HuH-7 (cell line): ENCODE data around the gene PRKCH.

ENCODE experiments used
- DNase-seq: peaks from one replicate; pipeline ENCODE4 v3.0.0; 2011; ENCODE audit warnings: low spot score

Gene PRKCH

DNA sequence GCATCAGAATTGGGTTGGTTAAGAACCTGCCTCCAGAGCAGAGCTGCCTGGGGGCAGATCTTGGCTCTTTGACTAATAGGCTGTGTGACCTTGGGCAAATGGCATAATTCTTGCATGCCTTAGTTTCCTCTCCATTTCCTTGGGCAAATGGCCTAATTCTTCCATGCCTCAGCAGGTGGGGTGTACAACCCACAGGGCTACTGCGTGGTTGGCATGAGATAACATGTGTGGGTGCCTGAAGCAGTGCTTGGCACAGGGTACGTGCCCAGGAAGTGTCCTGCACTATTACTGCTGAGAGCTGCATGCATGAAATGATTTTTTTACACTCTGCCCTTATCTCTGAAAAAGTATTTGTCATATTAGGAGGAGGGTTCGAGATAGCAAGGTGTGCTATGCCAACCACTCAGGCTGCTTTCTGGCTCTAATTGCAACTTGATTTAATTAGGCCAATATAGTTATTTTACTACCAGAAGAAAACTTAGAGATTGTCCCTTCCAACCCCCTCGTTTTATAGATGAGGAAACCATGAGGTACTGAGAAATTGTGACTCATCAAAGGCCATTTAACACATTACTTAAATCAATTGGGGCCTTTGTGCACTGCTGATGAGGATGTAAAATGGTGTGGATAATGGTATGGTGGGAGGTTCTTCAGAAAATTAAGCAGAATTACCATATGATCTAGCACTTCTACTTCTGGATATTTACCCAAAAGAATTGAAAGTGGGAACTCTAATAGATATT is 212.3 kb downstream of the PRKCH start:
- no peak for DNase-seq

DNA sequence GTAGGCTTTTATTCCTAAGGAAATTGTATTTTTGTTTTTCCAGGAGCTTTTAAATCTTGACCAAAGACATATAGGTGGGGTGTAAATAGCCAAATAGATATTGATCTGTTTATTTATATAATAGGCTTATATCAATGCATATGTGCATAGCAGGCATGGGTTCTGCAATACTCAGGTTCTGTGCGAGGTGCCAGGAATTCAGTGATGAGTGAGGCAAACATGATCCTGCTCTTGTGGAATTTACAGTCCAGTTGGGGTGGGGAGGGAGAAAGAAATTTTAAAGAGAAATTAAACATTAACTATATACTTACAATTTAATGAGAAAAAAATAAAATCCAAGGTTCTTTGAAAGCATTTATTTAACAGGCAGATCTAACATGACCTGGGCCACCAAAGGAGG is 213.7 kb downstream of the PRKCH start:
- DNase-seq = no peak

DNA sequence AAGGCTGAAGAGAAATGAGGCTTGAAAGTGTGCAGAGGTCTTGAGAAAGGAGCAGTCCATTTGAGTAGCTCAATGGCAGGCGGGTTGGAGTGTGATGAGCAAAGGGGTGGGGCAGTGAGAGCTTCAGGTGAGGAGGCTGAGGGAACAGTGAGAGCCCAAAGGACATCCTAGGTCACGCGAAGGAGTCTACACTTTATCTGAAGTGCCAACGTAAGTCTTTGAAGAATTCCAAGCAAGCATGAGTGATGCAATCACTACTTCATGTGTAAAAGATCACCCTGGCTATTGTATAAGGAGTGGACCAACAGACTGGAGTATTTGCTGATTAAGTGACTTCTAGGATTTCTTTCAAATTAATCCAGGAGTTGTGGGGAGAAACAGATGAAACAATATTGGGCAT is 214.1 kb downstream of the PRKCH start:
- DNase-seq = no peak

DNA sequence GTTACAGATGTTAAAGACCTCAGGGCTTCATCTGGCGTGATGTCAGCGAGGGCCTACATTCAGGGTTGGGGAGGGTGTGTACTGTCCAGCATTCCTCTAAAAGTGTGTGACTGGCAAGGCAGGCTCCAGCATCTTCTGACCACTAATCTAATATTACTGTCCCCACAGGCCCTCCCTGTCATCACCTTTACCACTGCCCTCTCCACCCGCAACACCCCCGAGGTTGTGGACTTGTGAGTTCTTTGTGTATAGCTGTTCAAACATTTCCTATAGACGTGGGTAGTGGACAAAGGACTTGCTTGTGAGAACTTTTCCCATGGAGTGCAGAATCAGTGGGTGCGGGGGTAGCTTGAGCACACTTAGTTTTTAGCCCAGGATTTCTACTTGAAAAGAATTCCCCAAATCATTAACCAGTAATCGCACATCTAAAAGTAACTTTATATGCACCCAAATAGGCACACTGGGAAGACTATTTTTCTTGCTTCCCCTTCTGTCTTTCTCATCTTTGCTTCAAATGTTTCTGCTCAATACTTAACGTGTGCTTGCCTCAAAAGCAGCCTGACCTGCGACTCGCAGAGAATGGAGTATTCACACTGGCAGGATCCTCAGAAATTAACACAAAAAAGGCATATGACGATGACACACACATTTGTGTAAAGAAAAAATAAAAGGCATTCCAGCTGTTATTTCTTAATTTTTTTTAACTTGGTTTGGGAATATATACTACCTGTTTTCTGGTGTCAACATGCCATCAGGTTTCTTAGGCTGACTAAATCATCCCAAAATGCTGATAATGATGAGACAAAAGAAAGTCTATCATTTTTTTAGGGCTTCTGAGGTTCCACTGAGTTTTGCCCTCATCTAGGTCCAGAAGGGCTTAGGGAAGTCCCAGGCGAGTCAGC is 215.5 kb downstream of the PRKCH start:
- no peak for DNase-seq

DNA sequence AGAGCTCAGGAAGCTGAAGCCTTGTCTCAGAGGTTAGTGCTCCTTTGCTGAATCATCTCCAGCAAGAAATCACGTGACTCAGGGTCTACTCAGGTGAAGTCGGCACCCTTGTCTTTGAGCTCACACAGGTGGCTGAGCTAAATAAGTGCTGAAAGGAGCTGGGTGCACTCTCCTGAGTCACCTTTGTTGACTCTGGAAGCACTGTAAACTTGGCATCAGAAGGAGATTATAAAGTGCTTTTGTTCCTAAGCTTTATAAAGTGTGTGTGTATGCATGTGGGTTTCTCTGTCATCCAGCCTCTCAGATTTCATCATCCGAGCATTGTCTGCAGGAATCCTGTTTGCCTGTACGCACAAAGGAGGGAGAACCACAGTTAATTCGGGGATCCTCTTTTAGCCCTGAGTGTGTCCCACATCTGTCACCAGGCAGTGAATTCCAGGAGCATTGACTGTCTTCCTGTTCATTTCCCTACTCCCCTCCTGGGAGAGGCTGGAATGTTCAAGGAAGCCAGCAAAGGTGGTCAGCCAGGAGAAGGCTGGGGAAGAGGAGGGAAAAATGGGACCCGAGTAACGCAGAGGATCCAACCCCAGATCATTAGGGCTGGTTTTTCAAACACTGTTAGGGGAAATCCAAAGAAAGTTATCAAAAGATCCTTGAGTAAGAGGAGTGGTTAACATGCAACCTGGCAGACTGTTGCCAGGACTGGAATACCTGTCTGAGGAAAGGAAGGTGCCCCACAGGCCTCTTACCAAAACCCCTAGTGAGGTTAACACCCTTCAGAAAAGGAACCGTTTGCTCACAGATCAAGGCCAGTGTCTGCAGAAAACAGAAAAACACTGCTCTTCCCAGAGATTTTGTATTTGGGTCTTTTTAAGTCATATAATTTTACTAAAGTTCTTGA is 216.4 kb downstream of the PRKCH start:
- peak; percentile 46 for DNase-seq

DNA sequence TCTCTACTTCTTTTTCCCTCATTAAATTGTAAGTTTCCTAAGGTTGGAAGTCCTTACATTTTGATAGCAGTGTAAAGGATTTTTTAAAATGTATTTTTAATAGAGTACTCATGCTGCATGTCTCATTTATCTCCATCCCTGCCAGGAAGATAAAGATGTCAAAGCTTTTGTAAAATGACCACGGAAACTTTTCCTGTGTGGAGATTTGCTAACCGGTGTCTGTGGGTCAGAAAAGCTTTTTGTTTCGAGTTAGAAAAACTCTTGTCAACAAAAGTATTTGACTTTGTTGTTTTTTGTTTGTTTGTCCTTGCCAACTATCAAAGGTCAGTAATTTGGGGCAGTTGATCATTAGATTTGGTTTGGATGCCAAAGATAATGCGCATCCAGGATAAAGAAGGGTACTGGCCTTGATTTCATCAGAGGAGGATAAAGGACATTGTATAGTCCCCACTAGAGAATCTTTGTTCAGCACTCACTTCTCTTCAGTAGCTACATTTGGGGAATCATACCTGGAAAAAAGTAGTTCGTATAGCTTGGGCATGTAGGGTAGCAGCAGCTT is 217.2 kb downstream of the PRKCH start:
- no peak for DNase-seq

DNA sequence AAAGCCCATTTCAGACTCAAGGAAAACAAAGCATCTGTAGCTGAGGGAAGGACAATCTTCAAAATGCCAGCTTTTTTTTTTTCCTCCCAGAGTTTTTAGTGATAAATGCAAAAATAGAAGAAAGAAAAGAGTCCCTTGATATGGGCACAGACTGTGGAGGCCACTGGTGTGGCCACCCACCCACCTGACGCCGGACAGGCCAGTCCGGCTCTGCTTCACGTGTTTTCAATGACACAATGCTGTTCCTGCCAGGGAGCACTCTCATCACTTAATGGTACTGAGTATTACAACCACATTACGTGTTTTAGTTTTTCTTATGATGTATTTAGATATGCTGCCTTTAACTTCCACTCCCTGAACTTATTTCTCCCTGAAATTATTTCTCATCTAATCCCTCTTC is 218.3 kb downstream of the PRKCH start:
- DNase-seq = no peak

DNA sequence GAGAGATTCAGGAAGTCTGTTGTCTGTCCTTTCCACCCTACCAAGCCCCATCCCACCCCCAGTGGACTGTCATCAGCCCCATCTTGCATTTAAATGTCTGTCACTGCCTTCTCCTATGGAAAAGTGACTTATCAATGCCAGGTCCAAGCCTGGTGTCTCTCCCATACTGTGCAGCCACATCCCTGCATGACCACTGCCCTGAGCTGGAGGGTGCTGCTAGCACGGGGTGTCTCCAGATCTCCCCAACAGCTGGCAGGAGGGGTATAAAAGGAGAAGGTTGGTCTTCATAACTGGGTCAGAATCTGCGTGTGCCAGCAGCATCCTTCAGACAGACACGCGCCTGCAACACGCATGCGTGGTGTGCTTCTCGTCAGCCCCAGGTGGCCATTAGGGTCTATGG is 219.6 kb downstream of the PRKCH start:
- DNase-seq = no peak

DNA sequence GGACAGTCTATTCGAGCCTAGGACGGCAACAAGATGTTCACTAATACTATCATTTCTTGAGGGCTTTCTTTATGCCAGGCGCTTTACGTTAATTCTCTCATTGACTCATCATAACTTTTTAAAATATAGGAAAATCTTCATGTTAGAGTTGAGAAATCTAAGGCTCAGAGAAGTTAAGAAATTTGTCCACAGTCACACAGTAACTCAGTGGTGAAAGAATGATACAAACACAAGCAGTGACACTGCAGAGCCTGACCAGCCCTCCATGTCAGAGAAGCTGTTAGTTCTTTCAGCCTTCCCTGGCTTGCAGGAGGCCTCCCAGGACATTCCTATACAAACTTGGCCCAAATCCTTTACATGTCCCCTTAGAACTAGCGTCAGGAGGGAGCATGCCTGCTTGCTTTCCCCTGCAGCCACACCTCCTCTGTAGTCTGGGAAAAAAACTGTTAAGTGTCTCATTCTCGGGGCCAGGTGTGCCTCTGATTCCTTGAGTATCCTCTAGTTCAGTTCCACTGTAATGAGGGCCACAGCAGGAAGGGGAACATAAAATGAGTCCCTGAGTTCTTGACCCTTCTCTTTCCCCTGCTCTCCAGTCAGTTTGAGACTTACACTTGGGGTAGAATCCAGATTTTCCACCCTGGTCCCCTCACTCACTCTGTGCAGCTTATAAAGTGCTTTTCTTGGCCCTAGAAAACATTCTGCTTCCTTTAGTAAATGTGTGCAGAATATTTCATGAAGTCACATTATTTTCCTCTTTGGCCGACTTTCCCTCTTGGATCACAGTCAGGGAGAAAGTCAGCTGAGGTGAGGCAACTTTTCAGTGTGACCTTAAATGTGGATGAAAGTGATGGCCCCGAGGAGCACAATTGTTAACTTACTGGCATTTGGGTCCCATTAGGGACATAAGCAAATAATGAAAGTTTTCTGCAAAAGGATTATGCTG is 221.7 kb downstream of the PRKCH start:
- no peak for DNase-seq

DNA sequence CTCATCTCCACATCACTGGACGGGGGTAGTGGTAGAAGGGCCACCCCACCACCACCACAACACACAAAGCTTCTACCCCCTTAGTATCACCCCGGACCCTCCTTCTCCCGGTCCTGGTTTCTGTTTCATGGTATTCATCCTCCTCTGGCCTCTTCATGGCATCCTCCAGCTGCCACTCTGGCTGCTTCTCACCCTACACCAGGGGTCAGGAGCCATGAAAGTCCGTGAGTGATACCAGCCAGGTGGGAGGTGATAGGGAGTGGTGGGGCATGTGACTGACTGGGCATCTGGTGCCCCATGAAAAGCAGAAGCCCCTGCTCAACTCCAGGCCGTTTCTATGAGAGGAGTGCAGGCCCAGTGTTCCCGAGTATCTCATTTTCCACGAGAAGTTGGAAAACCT is 222.6 kb downstream of the PRKCH start:
- no peak for DNase-seq

DNA sequence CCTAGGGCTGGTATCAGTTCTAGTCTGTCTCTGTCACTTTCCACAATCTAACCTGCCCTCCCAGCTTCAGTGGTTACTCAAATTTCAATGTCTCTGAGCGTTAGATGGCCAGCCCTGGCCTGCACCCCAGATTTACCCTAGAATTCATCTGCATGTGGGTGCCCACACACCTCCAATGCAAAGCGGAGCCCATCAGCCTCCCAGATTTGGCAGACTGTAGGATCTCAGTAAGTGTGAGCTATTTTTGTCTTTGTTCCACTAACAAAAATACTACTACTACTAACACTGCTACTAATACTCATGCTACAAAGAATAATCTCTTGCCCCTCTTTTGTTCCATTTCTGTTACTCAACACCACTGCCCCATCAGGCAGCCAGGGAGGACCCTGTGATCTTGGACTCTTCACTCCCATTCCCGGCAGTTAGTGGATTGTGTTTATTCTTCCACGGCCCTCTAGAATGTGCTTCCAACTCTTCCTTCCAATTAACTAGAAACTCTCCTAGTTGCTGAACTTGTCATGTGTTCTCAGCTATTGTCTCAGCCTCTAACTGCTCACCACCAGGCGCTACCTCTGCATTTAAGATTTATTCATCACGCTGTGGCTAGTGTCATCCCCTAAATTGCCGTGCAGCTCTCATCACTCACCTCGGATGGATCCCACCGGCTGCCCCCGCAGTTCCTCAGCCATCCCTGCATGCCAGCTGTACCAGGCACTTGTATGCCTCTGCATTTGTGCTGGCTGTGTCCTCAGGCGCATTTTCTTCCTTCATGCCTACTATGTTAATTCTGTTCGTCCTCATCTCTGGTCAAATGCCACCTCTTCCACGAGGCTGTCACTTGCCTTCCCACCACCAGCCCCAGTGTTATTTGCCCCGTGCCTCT is 223.3 kb downstream of the PRKCH start:
- DNase-seq = no peak

DNA sequence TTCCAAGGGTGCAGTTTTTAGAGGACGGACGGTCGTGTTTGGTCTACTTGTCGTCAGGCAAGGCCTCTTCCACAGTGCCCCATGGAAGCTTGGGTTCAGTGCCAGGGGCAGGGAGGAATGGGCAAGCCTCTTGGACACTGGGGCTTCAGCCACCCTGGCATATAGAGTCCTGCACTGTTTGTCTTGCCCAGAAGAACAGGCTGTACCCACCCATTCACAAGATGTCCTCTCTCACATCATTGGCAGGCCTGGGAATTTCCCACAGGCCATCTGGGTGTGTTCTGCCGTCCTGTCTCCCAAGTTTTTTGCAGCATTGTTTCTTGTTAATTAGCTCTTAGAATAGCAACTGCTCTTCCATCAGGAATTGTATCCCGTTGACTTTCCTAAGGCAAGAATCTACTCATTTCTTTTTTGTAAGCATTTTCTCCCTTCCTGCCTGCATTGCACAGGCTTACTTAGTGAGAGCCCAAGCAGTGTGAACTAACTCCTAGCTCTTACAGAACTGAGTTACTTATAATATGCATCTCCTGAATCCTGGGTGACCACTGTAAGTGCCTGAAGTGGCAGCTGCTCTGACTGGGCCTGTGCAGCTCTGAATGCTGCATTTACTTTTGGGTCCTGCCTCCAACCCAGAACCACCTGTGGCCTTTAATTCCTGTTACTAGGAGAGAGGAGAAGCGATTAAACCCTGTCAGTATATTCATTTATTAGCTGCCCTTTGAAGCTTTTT is 224.5 kb downstream of the PRKCH start:
- no peak for DNase-seq

DNA sequence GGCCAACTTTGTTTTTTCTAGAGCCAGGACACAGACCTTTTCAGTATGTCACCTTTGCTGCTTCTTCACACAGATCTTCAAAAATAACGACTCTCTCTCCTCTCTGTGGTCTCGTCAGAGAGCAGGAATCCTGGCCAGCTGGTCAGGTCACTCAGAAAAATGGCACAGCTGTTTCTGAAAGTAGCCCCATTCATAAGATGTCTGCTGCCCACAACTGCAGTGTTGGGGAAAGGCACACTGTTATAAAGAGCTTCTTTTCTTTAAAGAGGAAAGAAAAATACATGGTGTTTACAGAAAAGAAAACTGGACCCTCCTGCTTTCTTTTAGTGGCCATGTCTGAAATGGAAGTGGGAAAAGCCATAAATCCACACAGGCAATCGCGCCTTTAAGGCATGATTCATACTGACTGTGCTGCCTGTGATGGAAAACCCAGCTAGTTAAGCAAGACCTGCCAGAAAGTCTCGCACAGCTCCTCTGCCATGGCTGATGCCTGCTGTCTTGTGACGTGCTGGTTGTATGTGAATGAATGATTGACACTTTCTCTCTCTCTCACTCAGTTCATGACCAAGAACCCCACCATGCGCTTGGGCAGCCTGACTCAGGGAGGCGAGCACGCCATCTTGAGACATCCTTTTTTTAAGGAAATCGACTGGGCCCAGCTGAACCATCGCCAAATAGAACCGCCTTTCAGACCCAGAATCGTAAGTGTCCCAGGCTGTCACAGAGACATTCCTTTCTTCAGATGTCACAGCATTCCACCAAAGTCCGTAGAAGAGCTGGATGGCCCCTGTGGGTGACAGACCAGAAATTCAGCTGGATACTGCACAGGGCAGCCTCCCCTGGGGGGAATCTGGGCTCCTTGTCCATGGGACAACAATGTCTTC is 226.0 kb downstream of the PRKCH start:
- DNase-seq = no peak

DNA sequence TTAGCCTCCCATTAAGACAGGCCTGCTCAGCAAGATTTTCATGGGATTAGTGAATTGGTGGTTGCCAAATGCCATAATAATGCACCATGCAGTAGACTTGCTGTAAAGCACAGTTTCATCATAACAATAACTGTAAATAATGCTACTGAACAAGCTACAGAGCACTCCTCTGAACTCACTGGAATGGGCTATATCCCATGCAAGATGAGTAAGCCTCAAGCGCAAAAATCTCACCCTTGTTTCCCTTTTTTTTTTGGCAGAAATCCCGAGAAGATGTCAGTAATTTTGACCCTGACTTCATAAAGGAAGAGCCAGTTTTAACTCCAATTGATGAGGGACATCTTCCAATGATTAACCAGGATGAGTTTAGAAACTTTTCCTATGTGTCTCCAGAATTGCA is 228.0 kb downstream of the PRKCH start:
- no peak for DNase-seq

DNA sequence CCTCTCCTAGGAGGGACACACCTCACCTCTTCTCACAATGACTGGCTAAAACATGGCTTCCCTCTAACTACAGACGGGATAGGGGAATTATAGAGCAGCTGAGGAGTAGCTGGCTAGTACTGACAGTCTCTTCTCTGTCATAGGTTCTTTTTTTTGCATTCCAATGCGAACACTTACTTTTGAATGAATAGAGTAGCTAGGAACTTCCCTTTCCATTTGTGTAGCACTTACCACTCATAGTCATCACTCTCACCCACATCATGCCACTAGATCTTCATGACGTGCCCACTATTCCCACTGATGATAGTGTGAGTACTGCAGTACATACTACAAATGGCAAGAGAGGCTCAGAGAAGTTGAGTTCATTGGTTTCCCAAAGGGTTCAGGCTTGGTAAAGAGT is 230.0 kb downstream of the PRKCH start:
- DNase-seq = no peak

DNA sequence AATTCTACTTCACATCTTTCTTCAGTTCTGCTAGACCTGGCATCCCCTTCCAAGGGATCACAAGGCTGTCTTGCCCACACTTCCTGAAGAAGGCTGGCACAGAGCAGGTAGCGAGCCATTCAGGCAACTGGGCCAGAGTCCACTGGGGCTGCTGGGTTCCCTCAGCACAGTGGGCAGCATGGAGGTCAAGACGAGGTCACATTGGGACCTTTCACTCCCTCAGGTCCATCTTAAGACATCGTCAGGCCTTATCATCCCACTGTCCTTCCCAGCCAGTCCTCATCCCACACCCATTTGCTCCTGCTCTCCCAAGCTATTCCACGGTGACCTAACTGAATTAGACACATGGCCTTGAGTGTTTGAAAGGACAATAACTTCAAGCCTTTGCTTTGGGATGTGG is 230.9 kb downstream of the PRKCH start:
- no peak for DNase-seq

DNA sequence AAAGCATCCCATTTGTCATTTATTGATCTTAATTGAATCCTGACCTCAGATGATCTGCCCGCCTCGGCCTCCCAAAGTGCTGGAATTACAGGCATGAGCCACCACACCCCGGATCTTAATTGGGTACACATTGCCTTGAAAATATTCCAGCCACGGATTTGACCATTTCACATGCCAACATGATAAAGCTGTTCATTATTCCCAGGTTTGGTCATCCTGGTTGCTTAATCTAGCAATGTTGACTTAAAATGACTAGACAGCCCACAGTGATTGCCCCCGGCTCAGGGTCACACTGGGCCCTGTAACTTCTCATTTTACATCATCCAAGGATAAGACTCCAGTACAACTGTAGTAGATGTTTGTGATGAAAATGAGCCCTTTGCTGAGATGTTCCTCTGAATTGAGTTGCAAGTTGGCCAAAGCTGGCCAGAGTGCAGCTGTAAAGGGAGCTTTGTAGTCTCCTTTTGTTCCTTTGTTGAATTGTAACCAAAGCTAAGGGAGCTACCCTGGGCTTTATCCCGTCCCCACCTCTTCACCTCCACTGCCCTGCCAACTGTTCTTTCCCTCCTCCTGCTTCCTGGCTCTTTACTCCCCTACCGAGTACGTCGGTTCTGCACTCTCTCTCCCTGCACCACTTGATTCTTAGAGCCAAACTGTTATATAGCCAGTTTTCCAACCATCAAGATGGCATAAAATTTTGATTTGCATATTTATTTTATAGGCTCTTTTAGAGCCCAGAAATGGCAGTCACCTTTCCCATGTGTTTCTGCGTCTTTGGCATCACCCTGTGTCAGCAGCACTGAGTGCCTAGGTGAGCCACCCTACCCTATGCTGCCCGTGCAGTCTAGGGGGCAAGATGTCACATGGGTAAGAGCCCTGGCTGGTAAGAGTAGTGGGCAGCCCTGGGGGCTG is 232.6 kb downstream of the PRKCH start:
- DNase-seq = peak; percentile 65
